Measurements from ENCODE around the gene TWIST2. TPM values are rescaled to one million over a fixed set of nuclear protein-coding genes. Genes with fewer than 3 reads are reported as not detected.

Gene TWIST2
- total and polyA plus RNA-seq, 9 of the 15 experiments (the other 6 are each of a cell fraction or from before 2014, with no cell fraction given): not detected

DNA sequence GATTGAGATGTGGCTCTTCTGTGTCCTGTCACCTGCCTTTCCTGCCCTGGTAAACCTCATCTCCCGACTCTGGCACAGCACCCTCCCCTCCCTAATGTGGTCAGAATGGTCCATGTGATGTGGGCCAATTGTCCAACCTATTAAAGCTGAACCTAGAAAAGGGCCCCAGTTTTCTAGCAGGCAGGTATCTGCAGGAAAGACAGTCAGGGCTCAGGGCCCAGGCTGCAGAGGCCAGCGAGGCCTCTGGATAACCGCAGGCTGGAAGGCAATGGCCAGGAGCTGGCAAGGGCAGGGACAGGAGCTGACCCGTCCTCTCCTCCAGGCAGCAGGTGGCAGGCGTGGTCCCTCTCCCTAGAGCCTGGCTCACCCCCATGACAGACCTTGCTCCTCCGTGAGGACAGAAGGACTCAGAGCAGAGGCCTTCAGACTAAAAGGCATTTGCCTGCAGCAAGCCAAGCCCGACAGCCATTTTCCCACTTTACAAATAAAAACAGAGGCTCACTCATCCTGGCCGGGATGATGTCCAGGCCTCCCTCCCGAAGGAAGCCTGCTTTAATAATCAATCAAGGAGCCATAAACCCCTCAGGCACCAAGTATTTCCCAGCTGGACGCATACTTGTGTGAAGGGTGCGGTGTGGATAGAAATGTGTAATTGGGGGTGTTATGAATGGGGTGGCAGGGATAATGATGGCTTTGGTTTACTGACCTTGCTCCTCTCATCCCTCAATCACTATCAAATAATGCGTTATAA is 107.1 kb downstream of the TWIST2 start:
- in situ Hi-C loops (cut with MboI) (no loop called here), intact Hi-C loops (cut with micrococcal nuclease) (no loop called here)
- Histone ChIP-seq H2AFZ (ENCODE audit: low read depth, low read length) (no peak overlapping the region), H3K9me3 (replicated peaks; ENCODE audit: control insufficient read depth, insufficient read depth, low read depth, low read length) (no peaks in the 10 kb centered on the region), H3K36me3 (ENCODE audit: control insufficient read depth, insufficient read depth, low read length) (no peaks in the 10 kb centered on the region), H3K4me3 (no peak overlapping the region), H3K9me1 (ENCODE audit: control insufficient read depth, insufficient read depth, low read length) (no peaks in the 10 kb centered on the region), H3K27me3 (ENCODE audit: control insufficient read depth in 2 of 2, insufficient read depth in 2 of 2, low read length in 2 of 2) (peaks cover 2 to 14% of the 10 kb centered on the region in 2 experiments; a peak in 3 of 5 replicates), H3K9ac (ENCODE audit: insufficient read depth in 1 of 2, low read depth in 2 of 2, low read length in 2 of 2) (no peak overlapping the region), H3K4me2 (ENCODE audit: insufficient read depth, low read length) (no peak overlapping the region), H3K4me1 (replicated peaks in 1 of 2; ENCODE audit: control insufficient read depth in 2 of 2, insufficient read depth in 2 of 2, low read length in 2 of 2) (no peaks in the 10 kb centered on the region), H4K20me1 (replicated peaks; ENCODE audit: control insufficient read depth, insufficient read depth, low read length) (no peaks in the 10 kb centered on the region), H3K79me2 (ENCODE audit: control insufficient read depth, insufficient read depth, low read length) (no peaks in the 10 kb centered on the region), H3K27ac (ENCODE audit: extremely low read depth, low read depth, low read length) (no peak overlapping the region)
- POLR2A ChIA-PET: no interaction called here
- ATAC-seq (no peak), DNase-seq (ENCODE audit: extremely low read depth in 1 of 4, low spot score in 3 of 4) (no peak), FAIRE-seq (no peak)
- CTCF ChIA-PET (ENCODE audit: low intra/inter-chr PET ratio): no interaction called here
- WGBS (ENCODE audit: insufficient coverage, low coverage, missing lambda C conversion rate): 0% methylated on average over 10 of the region's 12 CpGs
- BruUV-seq (replicated peaks): no TSS peak
- TF ChIP-seq RUNX1 (IDR thresholded peaks at IDR 0.05; ENCODE audit: low read depth): no peak
- no peak for TF ChIP-seq HMG20B (CRISPR knock-in tag; IDR thresholded peaks at IDR 0.05)
- no peak for TF ChIP-seq ZNF830 (CRISPR knock-in tag; IDR thresholded peaks at IDR 0.05)
- TF ChIP-seq TCF7L2 (IDR thresholded peaks at IDR 0.05; ENCODE audit: low read depth, low read length): no peak
- TF ChIP-seq BCLAF1 (IDR thresholded peaks at IDR 0.05; ENCODE audit: borderline replicate concordance in 1 of 2, control insufficient read depth in 1 of 2, low read depth in 2 of 2, low read length in 1 of 2): no peak
- TF ChIP-seq, protein P1, sequence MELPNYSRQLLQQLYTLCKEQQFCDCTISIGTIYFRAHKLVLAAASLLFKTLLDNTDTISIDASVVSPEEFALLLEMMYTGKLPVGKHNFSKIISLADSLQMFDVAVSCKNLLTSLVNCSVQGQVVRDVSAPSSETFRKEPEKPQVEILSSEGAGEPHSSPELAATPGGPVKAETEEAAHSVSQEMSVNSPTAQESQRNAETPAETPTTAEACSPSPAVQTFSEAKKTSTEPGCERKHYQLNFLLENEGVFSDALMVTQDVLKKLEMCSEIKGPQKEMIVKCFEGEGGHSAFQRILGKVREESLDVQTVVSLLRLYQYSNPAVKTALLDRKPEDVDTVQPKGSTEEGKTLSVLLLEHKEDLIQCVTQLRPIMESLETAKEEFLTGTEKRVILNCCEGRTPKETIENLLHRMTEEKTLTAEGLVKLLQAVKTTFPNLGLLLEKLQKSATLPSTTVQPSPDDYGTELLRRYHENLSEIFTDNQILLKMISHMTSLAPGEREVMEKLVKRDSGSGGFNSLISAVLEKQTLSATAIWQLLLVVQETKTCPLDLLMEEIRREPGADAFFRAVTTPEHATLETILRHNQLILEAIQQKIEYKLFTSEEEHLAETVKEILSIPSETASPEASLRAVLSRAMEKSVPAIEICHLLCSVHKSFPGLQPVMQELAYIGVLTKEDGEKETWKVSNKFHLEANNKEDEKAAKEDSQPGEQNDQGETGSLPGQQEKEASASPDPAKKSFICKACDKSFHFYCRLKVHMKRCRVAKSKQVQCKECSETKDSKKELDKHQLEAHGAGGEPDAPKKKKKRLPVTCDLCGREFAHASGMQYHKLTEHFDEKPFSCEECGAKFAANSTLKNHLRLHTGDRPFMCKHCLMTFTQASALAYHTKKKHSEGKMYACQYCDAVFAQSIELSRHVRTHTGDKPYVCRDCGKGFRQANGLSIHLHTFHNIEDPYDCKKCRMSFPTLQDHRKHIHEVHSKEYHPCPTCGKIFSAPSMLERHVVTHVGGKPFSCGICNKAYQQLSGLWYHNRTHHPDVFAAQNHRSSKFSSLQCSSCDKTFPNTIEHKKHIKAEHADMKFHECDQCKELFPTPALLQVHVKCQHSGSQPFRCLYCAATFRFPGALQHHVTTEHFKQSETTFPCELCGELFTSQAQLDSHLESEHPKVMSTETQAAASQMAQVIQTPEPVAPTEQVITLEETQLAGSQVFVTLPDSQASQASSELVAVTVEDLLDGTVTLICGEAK (IDR thresholded peaks at IDR 0.05): no peak
- TF ChIP-seq, protein P1 (CRISPR knock-in tag; IDR thresholded peaks at IDR 0.05): no peak
- no peak for TF ChIP-seq BMI1 (IDR thresholded peaks at IDR 0.05; ENCODE audit: low read length)
- TF ChIP-seq FOXK1 (CRISPR knock-in tag; IDR thresholded peaks at IDR 0.05; ENCODE audit: borderline replicate concordance): no peak

All from K562 (cell line).